Stimulated activated CD4-positive, alpha-beta T cell treated with anti-CD3 and anti-CD28 coated beads, Interleukin-1b, Interleukin-23, amount 100 ng/mL, for 1 hour (primary cell): ENCODE data around the gene UQCC2.

Experiments
- DNase-seq, 2 donors: peaks; one replicate each; pipeline ENCODE4 v3.0.0-alpha.2; 2020; ENCODE audit warnings: low read depth in 2 of 2

UQCC2 gene

GRCh38 chr6:33711140-33712129, at the start of gene UQCC2:
UQCC2 (minus strand) TSS chr6:33711700; CDS start chr6:33711686, 14 bp downstream.
- DNase-seq = peak; percentile 92 to 96

GRCh38 chr6:33759887-33760629, 48.6 kb upstream of the UQCC2 start:
- no peak for DNase-seq

GRCh38 chr6:33758815-33759216, 47.3 kb upstream of the UQCC2 start:
- no peak for DNase-seq

- DNase-seq = no peak
Observed at GRCh38 chr6:33757906-33758305, 46.4 kb upstream of the UQCC2 start.

- DNase-seq = no peak
Observed at GRCh38 chr6:33757113-33757512, 45.6 kb upstream of the UQCC2 start.

- no peak for DNase-seq
Observed at GRCh38 chr6:33756211-33756954, 44.9 kb upstream of the UQCC2 start.

- no peak for DNase-seq
Observed at GRCh38 chr6:33755070-33755869, 43.8 kb upstream of the UQCC2 start.

GRCh38 chr6:33754222-33754621, 42.7 kb upstream of the UQCC2 start:
- no peak for DNase-seq

GRCh38 chr6:33752646-33753015, 41.1 kb upstream of the UQCC2 start:
- no peak for DNase-seq

- DNase-seq = no peak
Observed at GRCh38 chr6:33751771-33752645, 40.5 kb upstream of the UQCC2 start.

GRCh38 chr6:33750244-33750991, 38.9 kb upstream of the UQCC2 start:
- no peak for DNase-seq

- no peak for DNase-seq
Observed at GRCh38 chr6:33749401-33749800, 37.9 kb upstream of the UQCC2 start.

- no peak for DNase-seq
Observed at GRCh38 chr6:33748841-33749240, 37.3 kb upstream of the UQCC2 start.

GRCh38 chr6:33747823-33748222, 36.3 kb upstream of the UQCC2 start:
- no peak for DNase-seq

GRCh38 chr6:33746651-33747100, 35.2 kb upstream of the UQCC2 start, which contains the start of gene IP6K3:
IP6K3 (minus strand) TSS chr6:33746905; CDS start chr6:33735476, 11,429 bp downstream.
- no peak for DNase-seq

- no peak for DNase-seq
Observed at GRCh38 chr6:33746036-33746600, 34.6 kb upstream of the UQCC2 start.

GRCh38 chr6:33745548-33745947, 34.0 kb upstream of the UQCC2 start:
- no peak for DNase-seq

GRCh38 chr6:33744895-33745546, 33.5 kb upstream of the UQCC2 start:
- no peak for DNase-seq
